Measurements from ENCODE around the gene CLEC4M.

Gene CLEC4M

GRCh38 chr19:7778081-7778480 lies 15.0 kb downstream of the CLEC4M start:
- TF ChIP-seq GATA2 (IDR thresholded peaks at IDR 0.05; ENCODE audit: low read depth, low read length) (no peak), GATA3 (IDR thresholded peaks at IDR 0.05; ENCODE audit: low read depth, low read length) (no peak)

- TF ChIP-seq GATA3 (IDR thresholded peaks at IDR 0.05; ENCODE audit: low read depth, low read length) (no peak), GATA2 (IDR thresholded peaks at IDR 0.05; ENCODE audit: low read depth, low read length) (peak; percentile 38; the same call in 1 of the 2 replicates)
Observed at GRCh38 chr19:7779631-7780486, 16.8 kb downstream of the CLEC4M start.

GRCh38 chr19:7781157-7781556 lies 18.1 kb downstream of the CLEC4M start:
- TF ChIP-seq GATA2 (IDR thresholded peaks at IDR 0.05; ENCODE audit: low read depth, low read length) (no peak), GATA3 (IDR thresholded peaks at IDR 0.05; ENCODE audit: low read depth, low read length) (no peak)

GRCh38 chr19:7783991-7784423 lies 21.0 kb downstream of the CLEC4M start:
- TF ChIP-seq GATA3 (IDR thresholded peaks at IDR 0.05; ENCODE audit: low read depth, low read length) = no peak
- no peak for TF ChIP-seq GATA2 (IDR thresholded peaks at IDR 0.05; ENCODE audit: low read depth, low read length)

GRCh38 chr19:7784856-7785255 lies 21.8 kb downstream of the CLEC4M start:
- no peak for TF ChIP-seq GATA2 (IDR thresholded peaks at IDR 0.05; ENCODE audit: low read depth, low read length)
- no peak for TF ChIP-seq GATA3 (IDR thresholded peaks at IDR 0.05; ENCODE audit: low read depth, low read length)

GRCh38 chr19:7787141-7787540 lies 24.1 kb downstream of the CLEC4M start:
- no peak for TF ChIP-seq GATA2 (IDR thresholded peaks at IDR 0.05; ENCODE audit: low read depth, low read length)

GRCh38 chr19:7787602-7788177 lies 24.6 kb downstream of the CLEC4M start:
- no peak for TF ChIP-seq GATA3 (IDR thresholded peaks at IDR 0.05; ENCODE audit: low read depth, low read length)
- TF ChIP-seq GATA2 (IDR thresholded peaks at IDR 0.05; ENCODE audit: low read depth, low read length) = no peak

- TF ChIP-seq GATA3 (IDR thresholded peaks at IDR 0.05; ENCODE audit: low read depth, low read length) (no peak), GATA2 (IDR thresholded peaks at IDR 0.05; ENCODE audit: low read depth, low read length) (no peak)
Observed at GRCh38 chr19:7788178-7788932, 25.3 kb downstream of the CLEC4M start.

- TF ChIP-seq GATA3 (IDR thresholded peaks at IDR 0.05; ENCODE audit: low read depth, low read length) (no peak), GATA2 (IDR thresholded peaks at IDR 0.05; ENCODE audit: low read depth, low read length) (no peak)
Observed at GRCh38 chr19:7788933-7789323, 25.9 kb downstream of the CLEC4M start.

- TF ChIP-seq GATA2 (IDR thresholded peaks at IDR 0.05; ENCODE audit: low read depth, low read length) (no peak), GATA3 (IDR thresholded peaks at IDR 0.05; ENCODE audit: low read depth, low read length) (no peak)
Observed at GRCh38 chr19:7789447-7789846, 26.4 kb downstream of the CLEC4M start.

- TF ChIP-seq GATA3 (IDR thresholded peaks at IDR 0.05; ENCODE audit: low read depth, low read length) (no peak), GATA2 (IDR thresholded peaks at IDR 0.05; ENCODE audit: low read depth, low read length) (no peak)
Observed at GRCh38 chr19:7790416-7790815, 27.4 kb downstream of the CLEC4M start.

- TF ChIP-seq GATA2 (IDR thresholded peaks at IDR 0.05; ENCODE audit: low read depth, low read length) (no peak), GATA3 (IDR thresholded peaks at IDR 0.05; ENCODE audit: low read depth, low read length) (no peak)
Observed at GRCh38 chr19:7792281-7792680, 29.2 kb downstream of the CLEC4M start.

GRCh38 chr19:7793493-7793892 lies 30.4 kb downstream of the CLEC4M start:
- TF ChIP-seq GATA2 (IDR thresholded peaks at IDR 0.05; ENCODE audit: low read depth, low read length) = no peak
- TF ChIP-seq GATA3 (IDR thresholded peaks at IDR 0.05; ENCODE audit: low read depth, low read length) = no peak

- TF ChIP-seq GATA3 (IDR thresholded peaks at IDR 0.05; ENCODE audit: low read depth, low read length) = no peak
- TF ChIP-seq GATA2 (IDR thresholded peaks at IDR 0.05; ENCODE audit: low read depth, low read length) = no peak
Observed at GRCh38 chr19:7795555-7796161, 32.6 kb downstream of the CLEC4M start.

Measured in SH-SY5Y (cell line).